ENCODE data around the gene PKN1. TPM values are rescaled to one million over a fixed set of nuclear protein-coding genes. Genes with fewer than 3 reads are reported as not detected.

PKN1 gene
- total RNA-seq, 1 experiment from 2014 or later, result 170 TPM

- H3K4me3 Mint-ChIP-seq, result peak overlapping the region; percentile 81
- peak overlapping the region; percentile 98 for H3K27ac Mint-ChIP-seq
- H3K36me3 Mint-ChIP-seq, result peaks cover 28% of the 10 kb centered on the region
- H3K4me1 Mint-ChIP-seq, result peaks cover 14% of the 10 kb centered on the region
- DNase-seq (ENCODE audit: low spot score) (peak; percentile 100), ATAC-seq (peak; percentile 92)
- ChIA-PET POLR2A (interaction anchor here (0.5 to 2.4 kb wide), 12 partner anchors 9 to 270 kb away, joined by 3 to 28 read pairs (median 4); partner anchors contain the start of gene ASF1B), CTCF (interaction anchor here (0.5 to 6.8 kb wide), 91 partner anchors 8 to 1842 kb away, joined by 3 to 197 read pairs (median 5); partner anchors contain the start of genes ADGRE5, AKAP8, ASF1B and C19orf67)
- H3K27me3 Mint-ChIP-seq (ENCODE audit: low read depth), result no peaks in the 10 kb centered on the region
- no peaks in the 10 kb centered on the region for H3K9me3 Mint-ChIP-seq
- no peak for TF ChIP-seq ATF2 (CRISPR knock-in tag; IDR thresholded peaks at IDR 0.05; ENCODE audit: borderline replicate concordance, low read depth)
- peak; percentile 58; the same call in 1 of the 2 replicates for TF ChIP-seq ETV6 (CRISPR knock-in tag; IDR thresholded peaks at IDR 0.05)
- TF ChIP-seq E2F5 (CRISPR knock-in tag; IDR thresholded peaks at IDR 0.05), result peak; percentile 74; the same call in 1 of the 2 replicates
- 0 out of 2 replicates have a peak, but pooled peaks have one; percentile 13 for TF ChIP-seq FOXK1 (CRISPR knock-in tag; IDR thresholded peaks at IDR 0.05)
- no peak for TF ChIP-seq JUN (CRISPR knock-in tag; IDR thresholded peaks at IDR 0.05)
- TF ChIP-seq CTCF (IDR thresholded peaks at IDR 0.05), result peak; percentile 83
- peak; percentile 76; the same call in 1 of the 2 replicates for TF ChIP-seq TP53 (CRISPR knock-in tag; IDR thresholded peaks at IDR 0.05)
- no peak for TF ChIP-seq ESRRA (CRISPR knock-in tag; IDR thresholded peaks at IDR 0.05; ENCODE audit: borderline replicate concordance)
- peak; percentile 10; the same call in 1 of the 2 replicates for TF ChIP-seq PRDM15 (CRISPR knock-in tag; IDR thresholded peaks at IDR 0.05)
- TF ChIP-seq SP1 (CRISPR knock-in tag; conservative IDR thresholded peaks at IDR 0.05), result peak; percentile 98
- no peak for TF ChIP-seq MXD4 (CRISPR knock-in tag; IDR thresholded peaks at IDR 0.05; ENCODE audit: borderline replicate concordance)
- no peak for TF ChIP-seq CDX4 (CRISPR knock-in tag; IDR thresholded peaks at IDR 0.05; ENCODE audit: borderline replicate concordance)
- TF ChIP-seq E2F4 (CRISPR knock-in tag; IDR thresholded peaks at IDR 0.05; ENCODE audit: borderline replicate concordance, low read depth), result no peak
- no peak for TF ChIP-seq ZNF263 (CRISPR knock-in tag; IDR thresholded peaks at IDR 0.05; ENCODE audit: low read depth)
- peak; percentile 26; the same call in 1 of the 2 replicates for TF ChIP-seq USF2 (CRISPR knock-in tag; IDR thresholded peaks at IDR 0.05)
- TF ChIP-seq CREB1 (CRISPR knock-in tag; IDR thresholded peaks at IDR 0.05), result no peak
- TF ChIP-seq HMGXB4 (CRISPR knock-in tag; IDR thresholded peaks at IDR 0.05), result no peak; the same call in 1 of the 2 replicates
- TF ChIP-seq MYBL2 (CRISPR knock-in tag; IDR thresholded peaks at IDR 0.05), result 0 out of 2 replicates have a peak, but pooled peaks have one; percentile 34
- no peak for TF ChIP-seq SOX15 (CRISPR knock-in tag; IDR thresholded peaks at IDR 0.05)
- no peak for TF ChIP-seq ZNF121 (CRISPR knock-in tag; IDR thresholded peaks at IDR 0.05)
- 0 out of 2 replicates have a peak, but pooled peaks have one; percentile 49 for TF ChIP-seq MLX (CRISPR knock-in tag; IDR thresholded peaks at IDR 0.05)
These were observed 27.1 kb upstream of the PKN1 start for GRCh38 chr19:14405758-14406644.

All from WTC11 (cell line).